Tibial nerve (tissue), 4 donors: Measurements from ENCODE around the gene SOST. TPM values are rescaled to one million over a fixed set of nuclear protein-coding genes. Genes with fewer than 3 reads are reported as not detected.

Source experiments
- DNase-seq, 2 donors: peaks; one replicate each; pipeline ENCODE4 v3.0.0-alpha.2; 2019; ENCODE audit warnings: low spot score in 2 of 2
- H3K27ac ChIP-seq, 4 donors: fragments of 200-600 bp; sonication (generic) in 3 of 4; one replicate each; pipeline ENCODE4 v1.5.1; 2017 to 2019; ENCODE audit warnings: mild to moderate bottlenecking in 1 of 4
- H3K27me3 ChIP-seq, 2 donors: fragments of 200-600 bp; sonication (generic) in 1 of 2; one replicate each; pipeline versions ENCODE4 v1.5.1 to v1.6.0; 2017 to 2019
- H3K36me3 ChIP-seq, 3 donors: fragments of 200-600 bp; sonication (generic); one replicate each; pipeline ENCODE4 v1.5.1; 2018 to 2019
- H3K4me1 ChIP-seq, 4 donors: fragments of 200-600 bp; sonication (generic) in 3 of 4; one replicate each; pipeline ENCODE4 v1.5.1; 2017 to 2019
- H3K4me3 ChIP-seq, 4 donors: fragments of 200-600 bp; sonication (generic) in 3 of 4; one replicate each; pipeline ENCODE4 v1.5.1; 2017 to 2019; ENCODE audit warnings: mild to moderate bottlenecking in 1 of 4, moderate library complexity in 1 of 4
- H3K9me3 ChIP-seq, 4 donors: fragments of 200-600 bp; sonication (generic) in 3 of 4; one replicate each; pipeline ENCODE4 v1.5.1; 2017 to 2019
- EP300 ChIP-seq, 2 donors: sonication (generic); formaldehyde crosslinking; IDR thresholded peaks; one replicate each; pipeline ENCODE4 v1.6.1; 2017; ENCODE audit warnings: antibody characterized with exemption in 2 of 2, mild to moderate bottlenecking in 1 of 2
- POLR2A ChIP-seq, 2 donors: fragments of 450-650 bp; IDR thresholded peaks; one replicate each; pipeline ENCODE4 v1.6.1; 2017; ENCODE audit warnings: antibody characterized with exemption in 2 of 2, mild to moderate bottlenecking in 2 of 2, moderate library complexity in 2 of 2
- WGBS, 2 donors: methylation state at CpG; one replicate each; pipeline ENCODE4 v1.1.5; 2018; 5-methylcytosine and 5-hydroxymethylcytosine counted together
- total RNA-seq, 4 donors: library from RNA; depleted of rRNA; stranded (reverse); fragments of >200 nt; gene quantifications; one replicate each; pipeline ENCODE4 v1.1.0, GENCODE V29; 2016
- TF ChIP-seq, protein P1 (sequence below), 5 experiments: fragments of 200-600 bp in 3 of 5; fragments of 450-650 bp in 2 of 5; sonication (generic) in 3 of 5; IDR thresholded peaks; one replicate each; pipeline ENCODE4 v1.5.1; 2016 to 2019; ENCODE audit warnings: antibody characterized with exemption in 5 of 5, mild to moderate bottlenecking in 3 of 5, moderate library complexity in 2 of 5

Gene SOST
- total RNA-seq, result not detected

DNA sequence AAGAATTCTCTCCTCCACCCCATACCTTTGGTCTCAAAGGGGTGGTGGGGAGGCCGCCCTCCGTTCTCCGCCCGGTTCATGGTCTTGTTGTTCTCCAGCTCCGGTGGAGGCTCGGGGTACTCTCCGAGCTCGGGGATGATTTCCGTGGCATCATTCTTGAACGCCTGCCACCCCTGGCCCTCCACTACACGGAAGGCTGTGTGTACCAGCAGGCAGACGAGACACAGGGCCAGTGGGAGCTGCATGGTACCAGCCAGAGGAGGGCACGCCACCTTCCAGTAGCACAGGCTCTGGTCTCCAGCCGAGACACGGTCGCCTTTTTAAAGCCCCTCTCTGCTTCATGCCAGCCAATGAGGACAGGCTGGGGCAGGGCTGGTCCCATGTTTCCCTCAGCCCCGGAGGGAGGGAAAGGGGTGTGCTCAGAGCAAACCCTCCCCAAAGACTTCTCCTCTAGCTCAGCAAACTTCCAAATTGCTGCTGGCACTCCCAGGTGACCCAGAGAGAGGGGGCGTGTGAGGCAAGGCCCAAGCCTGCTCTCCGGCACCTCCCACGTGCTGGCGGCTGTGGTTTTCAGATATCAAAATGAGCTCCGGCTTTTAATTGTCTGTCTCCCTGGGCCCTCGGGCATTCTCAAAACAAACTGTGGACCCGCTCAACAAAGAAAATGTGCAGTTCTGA is at the start of gene SOST:
Gene SOST, minus strand, starts transcription at position 295 of the 678 bp plus-strand sequence. Its CDS starts 50 bp downstream, at position 245.
- TF ChIP-seq EP300 (IDR thresholded peaks at IDR 0.05), result no peak
- TF ChIP-seq, protein P1, sequence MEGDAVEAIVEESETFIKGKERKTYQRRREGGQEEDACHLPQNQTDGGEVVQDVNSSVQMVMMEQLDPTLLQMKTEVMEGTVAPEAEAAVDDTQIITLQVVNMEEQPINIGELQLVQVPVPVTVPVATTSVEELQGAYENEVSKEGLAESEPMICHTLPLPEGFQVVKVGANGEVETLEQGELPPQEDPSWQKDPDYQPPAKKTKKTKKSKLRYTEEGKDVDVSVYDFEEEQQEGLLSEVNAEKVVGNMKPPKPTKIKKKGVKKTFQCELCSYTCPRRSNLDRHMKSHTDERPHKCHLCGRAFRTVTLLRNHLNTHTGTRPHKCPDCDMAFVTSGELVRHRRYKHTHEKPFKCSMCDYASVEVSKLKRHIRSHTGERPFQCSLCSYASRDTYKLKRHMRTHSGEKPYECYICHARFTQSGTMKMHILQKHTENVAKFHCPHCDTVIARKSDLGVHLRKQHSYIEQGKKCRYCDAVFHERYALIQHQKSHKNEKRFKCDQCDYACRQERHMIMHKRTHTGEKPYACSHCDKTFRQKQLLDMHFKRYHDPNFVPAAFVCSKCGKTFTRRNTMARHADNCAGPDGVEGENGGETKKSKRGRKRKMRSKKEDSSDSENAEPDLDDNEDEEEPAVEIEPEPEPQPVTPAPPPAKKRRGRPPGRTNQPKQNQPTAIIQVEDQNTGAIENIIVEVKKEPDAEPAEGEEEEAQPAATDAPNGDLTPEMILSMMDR (IDR thresholded peaks at IDR 0.05), result no peak
- TF ChIP-seq POLR2A (IDR thresholded peaks at IDR 0.05), result no peak
- WGBS, 2 donors, result 79 to 81% methylated on average over 24 of the region's 24 CpGs
- Histone ChIP-seq H3K4me1 (peaks cover 0 to 15% (median 4%) of the 10 kb centered on the region in 4 donors), H3K27ac (no peak within 1 kb of the TSS), H3K36me3 (no peaks in the 10 kb centered on the region), H3K9me3 (no peaks in the 10 kb centered on the region), H3K4me3 (no peak within 1 kb of the TSS), H3K27me3 (peaks cover 0 to 51% of the 10 kb centered on the region in 2 donors)
- DNase-seq, result no peak

DNA sequence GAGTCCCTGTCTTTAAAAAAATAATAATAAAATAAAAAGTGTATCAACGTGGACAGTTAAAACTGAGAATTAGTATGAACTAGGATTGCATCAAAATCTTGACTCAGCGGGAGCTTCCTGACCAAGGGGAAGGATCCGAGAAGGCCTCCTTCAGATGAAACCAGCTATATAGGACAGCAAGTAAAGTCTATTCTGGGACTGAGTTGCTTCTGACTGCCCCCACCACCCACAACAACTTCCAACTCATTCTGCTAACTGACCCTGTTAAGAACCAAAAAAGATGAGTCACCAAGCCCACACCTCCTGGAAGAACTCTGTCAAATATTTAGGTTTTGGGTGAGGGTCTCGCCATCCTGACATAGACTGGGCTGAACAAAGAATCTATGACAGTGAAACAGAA is 49.5 kb upstream of the SOST start:
- 85 to 90% methylated on average over 4 of the region's 4 CpGs for WGBS, 2 donors
- Histone ChIP-seq H3K9me3 (no peaks in the 10 kb centered on the region), H3K4me3 (no peak overlapping the region), H3K36me3 (peaks cover 0 to 54% (median 0%) of the 10 kb centered on the region in 3 donors), H3K4me1 (no peaks in the 10 kb centered on the region), H3K27me3 (no peaks in the 10 kb centered on the region), H3K27ac (no peak overlapping the region)
- DNase-seq, result no peak
- TF ChIP-seq POLR2A (IDR thresholded peaks at IDR 0.05) (no peak), EP300 (IDR thresholded peaks at IDR 0.05) (no peak)
- TF ChIP-seq, protein P1 (IDR thresholded peaks at IDR 0.05), result no peak

DNA sequence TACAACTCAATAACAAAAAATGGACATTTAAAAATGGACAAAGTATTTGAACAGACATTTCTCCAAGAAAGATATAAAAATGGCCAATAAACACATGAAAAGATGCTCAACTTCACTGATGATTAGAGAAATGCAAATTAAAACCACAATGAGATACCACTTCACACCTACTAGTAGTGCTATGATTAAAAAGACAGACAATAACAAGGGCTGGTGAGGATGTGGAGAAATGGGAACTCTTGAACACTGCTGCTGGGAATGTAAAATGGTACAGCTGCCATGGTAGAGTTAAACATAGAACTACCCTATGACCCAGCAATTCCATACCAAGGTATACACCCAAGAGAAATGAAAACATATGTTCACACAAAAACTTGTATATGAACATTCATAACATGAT is 46.5 kb upstream of the SOST start:
- Histone ChIP-seq H3K36me3 (peaks cover 0 to 46% (median 0%) of the 10 kb centered on the region in 3 donors), H3K4me3 (no peak overlapping the region), H3K9me3 (no peaks in the 10 kb centered on the region), H3K27me3 (no peaks in the 10 kb centered on the region), H3K27ac (no peak overlapping the region), H3K4me1 (no peaks in the 10 kb centered on the region)
- DNase-seq, result no peak
- TF ChIP-seq, protein P1 (IDR thresholded peaks at IDR 0.05), result no peak
- TF ChIP-seq POLR2A (IDR thresholded peaks at IDR 0.05) (no peak), EP300 (IDR thresholded peaks at IDR 0.05) (no peak)

DNA sequence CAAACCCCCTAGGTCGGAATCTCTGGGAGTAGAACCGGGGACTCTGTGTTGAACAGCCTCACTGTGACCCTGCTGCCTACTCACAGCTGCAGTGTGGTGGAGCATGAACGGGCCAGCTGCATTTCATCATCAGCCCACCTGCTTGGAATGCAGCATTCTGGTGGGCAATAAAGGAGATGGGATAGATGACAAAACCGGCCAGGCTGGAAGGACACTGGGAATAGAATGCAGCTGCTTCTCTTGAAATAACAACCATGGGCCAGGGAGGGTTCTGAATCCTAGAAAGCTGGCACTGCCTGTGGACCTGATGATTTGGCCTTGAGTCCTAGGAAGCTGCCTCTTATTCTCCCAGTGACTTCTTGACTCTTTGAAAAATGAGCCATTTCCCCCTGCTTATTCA is 45.2 kb upstream of the SOST start:
- 25 to 49% methylated on average over 4 of the region's 4 CpGs for WGBS, 2 donors
- Histone ChIP-seq H3K27ac (no peak overlapping the region), H3K36me3 (peaks cover 0 to 36% (median 0%) of the 10 kb centered on the region in 3 donors), H3K27me3 (no peaks in the 10 kb centered on the region), H3K4me1 (no peaks in the 10 kb centered on the region), H3K9me3 (no peaks in the 10 kb centered on the region), H3K4me3 (no peak overlapping the region)
- no peak for TF ChIP-seq POLR2A (IDR thresholded peaks at IDR 0.05)
- TF ChIP-seq, protein P1 (IDR thresholded peaks at IDR 0.05), result no peak
- no peak for TF ChIP-seq EP300 (IDR thresholded peaks at IDR 0.05)
- no peak for DNase-seq

DNA sequence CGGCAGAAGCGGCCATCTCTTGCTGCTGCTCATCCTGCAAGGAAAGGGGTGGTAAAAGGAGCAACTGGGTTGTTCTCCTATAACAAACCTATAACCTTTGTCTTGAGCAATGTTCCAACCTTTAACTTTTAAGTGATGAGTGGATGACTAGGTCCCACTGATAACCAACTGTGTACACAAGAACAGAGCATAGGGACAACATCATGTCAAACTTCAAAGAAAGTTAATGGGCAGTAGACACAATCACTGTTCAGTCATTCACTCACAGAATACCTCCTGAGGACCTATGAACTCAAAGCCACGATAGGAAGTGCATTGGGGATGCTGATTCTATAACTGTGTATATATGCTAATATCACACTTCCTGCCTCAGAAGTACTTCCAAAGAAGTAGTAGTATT is 43.3 kb upstream of the SOST start:
- H3K36me3 ChIP-seq, result peaks cover 0 to 24% (median 0%) of the 10 kb centered on the region in 3 donors
- H3K27me3 ChIP-seq, result no peaks in the 10 kb centered on the region
- H3K4me3 ChIP-seq, result no peak overlapping the region
- H3K9me3 ChIP-seq, result no peaks in the 10 kb centered on the region
- whole genome bisulfite sequencing, 2 donors, result 75 to 78% methylated on average over 3 of the region's 3 CpGs
- no peak for TF ChIP-seq POLR2A (IDR thresholded peaks at IDR 0.05)
- TF ChIP-seq EP300 (IDR thresholded peaks at IDR 0.05), result no peak
- TF ChIP-seq, protein P1 (IDR thresholded peaks at IDR 0.05), result no peak
- no peak overlapping the region for H3K27ac ChIP-seq
- no peaks in the 10 kb centered on the region for H3K4me1 ChIP-seq
- DNase-seq, result no peak
